GM12878 (cell line): ENCODE data around the gene ACTL6A. TPM values are rescaled to one million over a fixed set of nuclear protein-coding genes. Genes with fewer than 3 reads are reported as not detected.

Experiments used
- ATAC-seq: fragments of 200-7000 bp; cut with Tn5 transposase; 3 replicates; pipeline ENCODE4 v1.9.1; 2020; ENCODE audit warnings: mild to moderate bottlenecking, moderate library complexity
- BruUV-seq: library from RNA; stranded (reverse); fragments of 400-500 nt; replicated peaks from 2 replicates; lab custom pipeline; 2021; lab: Mats Ljungman, UMichigan
- CTCF ChIA-PET: fragments of 300-600 bp; sonication (Branson Sonifier 250); formaldehyde crosslinking; extraction: SDS; loops from one replicate; lab custom pipeline; 2021; ENCODE audit warnings: inconsistent platforms; lab: Yijun Ruan, JAX
- POLR2A ChIA-PET: fragments of 350-600 bp; formaldehyde crosslinking; extraction: SDS; loops from one replicate; lab custom pipeline; 2021; ENCODE audit warnings: inconsistent platforms; lab: Charles Lee
- RAD21 ChIA-PET: fragments of 300-600 bp; sonication (Branson Sonifier 250); formaldehyde crosslinking; loops from one replicate; lab custom pipeline; 2023; ENCODE audit warnings: antibody characterized with exemption; ENCODE audit not compliant: unreplicated experiment; lab: Charles Lee
- SMC1A ChIA-PET: fragments of 300-600 bp; sonication (Branson Sonifier 250); formaldehyde crosslinking; loops from one replicate; lab custom pipeline; 2023; ENCODE audit not compliant: unreplicated experiment, uncharacterized antibody; lab: Charles Lee
- DNase-seq: peaks from one replicate; pipeline ENCODE4 v3.0.0-alpha.2; 2011; ENCODE audit warnings: low read depth, low spot score
- FAIRE-seq: peaks from 3 replicates; lab custom pipeline; 2011; peaks lifted over from hg19 to GRCh38; lab: Jason Lieb, UNC
- H2AFZ ChIP-seq: 2 replicates; pipeline ENCODE4 v1.6.0; 2011; ENCODE audit warnings: low read depth, low read length, control low read depth; ENCODE audit not compliant: control insufficient read depth
- H3K27ac ChIP-seq: 2 replicates; pipeline ENCODE4 v1.5.1; 2011; ENCODE audit warnings: control low read depth; ENCODE audit not compliant: control insufficient read depth, insufficient read depth
- H3K27me3 ChIP-seq, 2 experiments: replicated peaks in 1 of 2; 2 replicates each; pipeline versions ENCODE4 v1.6.0 to v1.6.1; 2011; ENCODE audit warnings: low read length in 1 of 2; ENCODE audit not compliant: control insufficient read depth in 2 of 2, insufficient read depth in 2 of 2
- H3K36me3 ChIP-seq, 2 experiments: 2 replicates each; pipeline ENCODE4 v1.5.1; 2011; ENCODE audit warnings: low read length in 1 of 2; ENCODE audit not compliant: control insufficient read depth in 2 of 2, insufficient read depth in 2 of 2
- H3K4me1 ChIP-seq: 2 replicates; pipeline ENCODE4 v1.6.1; 2011; ENCODE audit warnings: mild to moderate bottlenecking, low read length, moderate library complexity, mixed read lengths; ENCODE audit not compliant: control insufficient read depth, insufficient read depth
- H3K4me2 ChIP-seq: 2 replicates; pipeline ENCODE4 v1.6.0; 2011; ENCODE audit warnings: control low read depth; ENCODE audit not compliant: control insufficient read depth, insufficient read depth
- H3K4me3 ChIP-seq: fragments of 200-600 bp; sonication (generic); 2 replicates; pipeline ENCODE4 v1.5.1; 2016
- H3K79me2 ChIP-seq: 2 replicates; pipeline ENCODE4 v1.6.0; 2011; ENCODE audit warnings: low read length; ENCODE audit not compliant: control insufficient read depth, insufficient read depth
- H3K9ac ChIP-seq: 2 replicates; pipeline ENCODE4 v1.8.0; 2011; ENCODE audit warnings: low read length, control low read depth, mixed read lengths; ENCODE audit not compliant: control insufficient read depth, insufficient read depth
- H3K9me3 ChIP-seq: replicated peaks from 3 replicates; pipeline ENCODE4 v1.5.1; 2011; ENCODE audit warnings: mild to moderate bottlenecking, low read length; ENCODE audit not compliant: control insufficient read depth, insufficient read depth
- H4K20me1 ChIP-seq: 2 replicates; pipeline ENCODE4 v1.6.0; 2011; ENCODE audit not compliant: control insufficient read depth, insufficient read depth
- BACH1 ChIP-seq: fragments of 450-650 bp; IDR thresholded peaks from 2 replicates; pipeline ENCODE4 v1.6.1; 2017; ENCODE audit warnings: mild to moderate bottlenecking, borderline replicate concordance
- CHD4 ChIP-seq: fragments of 200-600 bp; sonication (generic); IDR thresholded peaks from 2 replicates; pipeline ENCODE4 v1.6.1; 2016; ENCODE audit warnings: mild to moderate bottlenecking
- CREB1 ChIP-seq: IDR thresholded peaks from 2 replicates; pipeline ENCODE4 v1.6.1; 2012; ENCODE audit warnings: low read depth, mild to moderate bottlenecking, inconsistent platforms
- FOXM1 ChIP-seq: IDR thresholded peaks from 2 replicates; pipeline ENCODE4 v1.6.1; 2012; ENCODE audit warnings: low read depth, mild to moderate bottlenecking, inconsistent platforms, low read length, moderate library complexity
- HDAC6 ChIP-seq: fragments of 200-600 bp; sonication (generic); IDR thresholded peaks from one replicate; pipeline ENCODE4 v1.8.0; 2017; ENCODE audit warnings: antibody characterized with exemption; ENCODE audit not compliant: unreplicated experiment
- HDGF ChIP-seq: fragments of 450-650 bp; IDR thresholded peaks from 2 replicates; pipeline ENCODE4 v1.6.1; 2016; ENCODE audit warnings: antibody characterized with exemption
- IKZF2 ChIP-seq, 2 experiments: fragments of 450-650 bp; IDR thresholded peaks; 2 replicates each; pipeline ENCODE4 v1.6.1; 2017; ENCODE audit warnings: mild to moderate bottlenecking in 2 of 2, moderate library complexity in 2 of 2
- JUNB ChIP-seq: IDR thresholded peaks from 2 replicates; pipeline ENCODE4 v1.6.1; 2016; ENCODE audit warnings: antibody characterized with exemption, mild to moderate bottlenecking
- MEF2A ChIP-seq: IDR thresholded peaks from 2 replicates; pipeline ENCODE4 v1.6.1; 2011; ENCODE audit warnings: low read depth, mild to moderate bottlenecking, low read length, moderate library complexity; ENCODE audit not compliant: insufficient read depth
- MEF2B ChIP-seq: fragments of 450-650 bp; IDR thresholded peaks from 2 replicates; pipeline ENCODE4 v1.6.1; 2018; ENCODE audit warnings: mild to moderate bottlenecking, moderate library complexity; ENCODE audit not compliant: partially characterized antibody, poor library complexity, severe bottlenecking
- NFIC ChIP-seq: IDR thresholded peaks from 2 replicates; pipeline ENCODE4 v1.6.1; 2012; ENCODE audit warnings: low read depth, mild to moderate bottlenecking, inconsistent platforms, low read length, moderate library complexity
- NR2F1 ChIP-seq: fragments of 450-650 bp; conservative IDR thresholded peaks from 2 replicates; pipeline ENCODE4 v1.6.1; 2017; ENCODE audit warnings: mild to moderate bottlenecking
- POU2F2 ChIP-seq: IDR thresholded peaks from 3 replicates; pipeline ENCODE4 v1.6.1; 2011; ENCODE audit warnings: low read depth, mild to moderate bottlenecking, low read length, borderline replicate concordance
- RELA ChIP-seq: fragments of 450-650 bp; IDR thresholded peaks from 2 replicates; pipeline ENCODE4 v1.8.0; 2014; ENCODE audit warnings: borderline replicate concordance; ENCODE audit not compliant: partially characterized antibody
- RUNX3 ChIP-seq: IDR thresholded peaks from 2 replicates; pipeline ENCODE4 v1.6.1; 2012; ENCODE audit warnings: low read length, inconsistent platforms
- WGBS: methylation state at CpG from one replicate; pipeline ENCODE4 v1.1.6; 2016; ENCODE audit warnings: low lambda C conversion rate; ENCODE audit not compliant: insufficient replicate concordance, insufficient coverage; ENCODE audit errors: missing lambda C conversion rate; 5-methylcytosine and 5-hydroxymethylcytosine counted together
- in situ Hi-C: fragments of 300-500 bp; cut with MboI; formaldehyde crosslinking; loops from 9 replicates; pipeline ENCODE4 v1.14.3; 2018; ENCODE audit warnings: mixed read lengths
- intact Hi-C: fragments of 100-400 bp; cut with micrococcal nuclease; formaldehyde crosslinking; loops from one replicate; pipeline ENCODE4 v1.14.2; 2022; ENCODE audit not compliant: unreplicated experiment
- polyA plus RNA-seq, 11 experiments: library from polyadenylated mRNA; depleted of rRNA in 4 of 11; unstranded in 6 of 11; stranded (reverse) in 5 of 11; fragments of >200 nt; fragmentation: Nextera tagmentation in 4 of 11; fragmentation: Illumina TruSeq in 1 of 11; extraction: Ambion mirVana in 4 of 11; extraction: Trizol in 1 of 11; gene quantifications; 1 replicate in 1 of 11; 2 replicates in 10 of 11; pipeline versions ENCODE4 v1.2.1 to v1.2.3, GENCODE V29; 2011 to 2016; ENCODE audit warnings: inconsistent platforms in 2 of 11, missing spikeins in 2 of 11, low read depth in 1 of 11
- total RNA-seq, 4 experiments: library from RNA; depleted of rRNA in 3 of 4; stranded (reverse); fragments of >200 nt in 3 of 4; fragmentation: Illumina TruSeq in 1 of 4; extraction: Trizol in 1 of 4; gene quantifications; 2 replicates each; pipeline versions ENCODE4 v1.2.1 to v1.2.3, GENCODE V29; 2013 to 2021
- TF ChIP-seq, protein P1 (sequence below): IDR thresholded peaks from 2 replicates; pipeline ENCODE4 v1.6.1; 2012; ENCODE audit warnings: low read length, inconsistent platforms
- TF ChIP-seq, protein P2 (sequence below): IDR thresholded peaks from 2 replicates; pipeline ENCODE4 v1.6.1; 2011; ENCODE audit warnings: borderline replicate concordance, low read depth, mild to moderate bottlenecking, moderate library complexity, mixed read lengths, low read length; ENCODE audit not compliant: insufficient read depth; ENCODE audit errors: extremely low read length

ACTL6A gene
- total and polyA plus RNA-seq, 10 of the 15 experiments (the other 5 are each of a cell fraction or from before 2014, with no cell fraction given), result 70.2 to 197 (median 105) TPM

DNA sequence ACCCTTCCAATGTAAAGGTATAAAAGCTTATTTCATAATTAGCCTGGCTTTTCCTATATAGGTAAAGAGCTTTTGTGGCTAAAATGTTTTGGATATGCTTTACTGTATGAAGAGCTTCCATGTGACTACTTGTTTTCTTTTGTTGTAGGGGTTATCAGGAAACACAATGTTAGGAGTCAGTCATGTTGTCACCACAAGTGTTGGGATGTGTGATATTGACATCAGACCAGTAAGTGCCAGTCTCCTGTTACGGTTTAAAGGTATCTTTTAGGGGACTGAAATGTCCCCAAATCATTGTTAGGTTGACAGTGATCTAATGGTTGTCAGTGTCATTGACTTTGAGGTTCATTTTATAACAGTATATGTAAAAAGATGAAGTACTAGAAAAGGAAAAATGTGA lies 18.3 kb downstream of the ACTL6A start:
- 95% methylated on average over 1 of the region's 1 CpG for WGBS
- Histone ChIP-seq H3K79me2 (no peaks in the 10 kb centered on the region), H3K36me3 (peaks cover 0 to 15% of the 10 kb centered on the region in 2 experiments; a peak in 3 of 4 replicates), H3K4me2 (no peak overlapping the region), H4K20me1 (no peaks in the 10 kb centered on the region), H3K27me3 (no peaks in the 10 kb centered on the region), H3K4me3 (no peak overlapping the region), H3K4me1 (no peaks in the 10 kb centered on the region), H3K9me3 (no peaks in the 10 kb centered on the region), H3K27ac (no peak overlapping the region), H2AFZ (no peak overlapping the region), H3K9ac (no peak overlapping the region)
- FAIRE-seq (no peak), ATAC-seq (no peak), DNase-seq (no peak)
- ChIA-PET POLR2A (interaction anchor here (0.9 kb wide), 1 partner anchor 10 kb away, joined by 4 read pairs; no protein-coding TSS in a partner anchor), SMC1A (interaction anchor here (0.6 kb wide), 1 partner anchor 18 kb away, joined by 3 read pairs; no protein-coding TSS in a partner anchor), RAD21 (interaction anchor here (0.5 kb wide), 2 partner anchors 123 to 253 kb away, joined by 3 to 5 read pairs; no protein-coding TSS in a partner anchor), CTCF (interaction anchor here (1.2 to 2.1 kb wide), 3 partner anchors 10 to 18 kb away, joined by 3 to 6 read pairs (median 3); partner anchors contain the start of gene ACTL6A)
- in situ Hi-C loops, result no loop called here
- no TSS peak for BruUV-seq
- TF ChIP-seq RELA, result no peak
- no peak for TF ChIP-seq HDAC6
- intact Hi-C loops, result no loop called here

DNA sequence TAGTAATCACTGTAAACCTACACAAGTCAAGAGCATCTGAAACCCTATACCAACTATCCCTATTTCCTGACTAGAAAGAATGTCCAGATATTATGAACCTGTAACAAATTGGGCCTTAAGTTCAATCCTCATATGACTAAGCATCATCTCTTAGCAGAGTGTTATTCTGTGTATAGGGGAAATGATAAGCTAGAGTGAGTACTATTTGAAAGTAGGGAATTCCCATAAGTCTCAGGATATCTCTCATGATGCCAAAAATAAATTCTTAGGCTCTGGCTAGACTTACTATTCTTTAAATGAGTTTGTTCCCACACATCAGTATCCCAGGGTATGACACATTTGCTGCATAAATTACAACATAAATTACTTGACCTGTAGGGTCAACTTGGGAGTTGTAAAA lies 26.4 kb downstream of the ACTL6A start:
- ChIA-PET POLR2A (interaction anchor here (0.6 kb wide), 1 partner anchor 304 kb away, joined by 3 read pairs; no protein-coding TSS in a partner anchor), RAD21 (no interaction called here), SMC1A (interaction anchor here (0.7 kb wide), 1 partner anchor 310 kb away, joined by 3 read pairs; no protein-coding TSS in a partner anchor), CTCF (interaction anchor here (1.0 kb wide), 1 partner anchor 10 kb away, joined by 3 read pairs; no protein-coding TSS in a partner anchor)
- ATAC-seq, result peak; percentile 66
- H3K4me2 ChIP-seq, result no peak overlapping the region
- no peaks in the 10 kb centered on the region for H3K27me3 ChIP-seq
- H3K36me3 ChIP-seq, result peaks cover 0 to 15% of the 10 kb centered on the region in 2 experiments
- intact Hi-C loops, result no loop called here
- TF ChIP-seq POU2F2 (no peak), IKZF2 (IDR thresholded peaks at IDR 0.05) (peak in 1 of 2 experiments; percentile 25; a peak in 1 of 4 replicates), JUNB (peak; percentile 82), CHD4 (no peak), NR2F1 (peak; percentile 35; the same call in 1 of the 2 replicates), MEF2B (peak; percentile 16), CREB1 (0 out of 2 replicates have a peak, but pooled peaks have one; percentile 13), MEF2A (peak; percentile 88), BACH1 (no peak), NFIC (peak; percentile 63), FOXM1 (peak; percentile 47; the same call in 1 of the 2 replicates), RUNX3 (0 out of 2 replicates have a peak, but pooled peaks have one; percentile 31), HDGF (no peak)
- TF ChIP-seq, protein P1, sequence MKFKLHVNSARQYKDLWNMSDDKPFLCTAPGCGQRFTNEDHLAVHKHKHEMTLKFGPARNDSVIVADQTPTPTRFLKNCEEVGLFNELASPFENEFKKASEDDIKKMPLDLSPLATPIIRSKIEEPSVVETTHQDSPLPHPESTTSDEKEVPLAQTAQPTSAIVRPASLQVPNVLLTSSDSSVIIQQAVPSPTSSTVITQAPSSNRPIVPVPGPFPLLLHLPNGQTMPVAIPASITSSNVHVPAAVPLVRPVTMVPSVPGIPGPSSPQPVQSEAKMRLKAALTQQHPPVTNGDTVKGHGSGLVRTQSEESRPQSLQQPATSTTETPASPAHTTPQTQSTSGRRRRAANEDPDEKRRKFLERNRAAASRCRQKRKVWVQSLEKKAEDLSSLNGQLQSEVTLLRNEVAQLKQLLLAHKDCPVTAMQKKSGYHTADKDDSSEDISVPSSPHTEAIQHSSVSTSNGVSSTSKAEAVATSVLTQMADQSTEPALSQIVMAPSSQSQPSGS, result peak; percentile 46; the same call in 1 of the 2 replicates
- TF ChIP-seq, protein P2, sequence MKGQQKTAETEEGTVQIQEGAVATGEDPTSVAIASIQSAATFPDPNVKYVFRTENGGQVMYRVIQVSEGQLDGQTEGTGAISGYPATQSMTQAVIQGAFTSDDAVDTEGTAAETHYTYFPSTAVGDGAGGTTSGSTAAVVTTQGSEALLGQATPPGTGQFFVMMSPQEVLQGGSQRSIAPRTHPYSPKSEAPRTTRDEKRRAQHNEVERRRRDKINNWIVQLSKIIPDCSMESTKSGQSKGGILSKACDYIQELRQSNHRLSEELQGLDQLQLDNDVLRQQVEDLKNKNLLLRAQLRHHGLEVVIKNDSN, result no peak
- no peaks in the 10 kb centered on the region for H3K4me1 ChIP-seq
- H3K9me3 ChIP-seq, result no peaks in the 10 kb centered on the region
- no peak overlapping the region for H3K4me3 ChIP-seq
- H3K27ac ChIP-seq, result no peak overlapping the region
- H2AFZ ChIP-seq, result no peak overlapping the region
- H3K79me2 ChIP-seq, result no peaks in the 10 kb centered on the region
- DNase-seq, result no peak
- no TSS peak for BruUV-seq
- in situ Hi-C loops, result no loop called here
- no peaks in the 10 kb centered on the region for H4K20me1 ChIP-seq
- FAIRE-seq, result no peak
- H3K9ac ChIP-seq, result no peak overlapping the region
